HG03575 (cell line): ENCODE measurements around the gene PIAS1.

ENCODE experiments used
- ATAC-seq: cut with Tn5 transposase; IDR thresholded peaks from one replicate; pipeline ENCODE4 v1.9.1; 2021; ENCODE audit not compliant: unreplicated experiment, insufficient number of reproducible peaks, low FRiP score; ENCODE audit errors: extremely low read depth

PIAS1 gene

GRCh38 chr15:68100194-68100593 lies 46.1 kb downstream of the PIAS1 start:
- no peak for ATAC-seq

- no peak for ATAC-seq
Measured at GRCh38 chr15:68103603-68104002, 49.5 kb downstream of the PIAS1 start.

GRCh38 chr15:68106656-68107055 lies 52.5 kb downstream of the PIAS1 start:
- no peak for ATAC-seq

- no peak for ATAC-seq
Measured at GRCh38 chr15:68107142-68107541, 53.0 kb downstream of the PIAS1 start.

GRCh38 chr15:68112706-68113105 lies 58.6 kb downstream of the PIAS1 start:
- no peak for ATAC-seq

GRCh38 chr15:68113273-68113672 lies 59.2 kb downstream of the PIAS1 start:
- ATAC-seq: no peak

- no peak for ATAC-seq
Measured at GRCh38 chr15:68113751-68114150, 59.6 kb downstream of the PIAS1 start.

GRCh38 chr15:68114356-68114755 lies 60.2 kb downstream of the PIAS1 start:
- no peak for ATAC-seq

GRCh38 chr15:68114840-68115239 lies 60.7 kb downstream of the PIAS1 start:
- ATAC-seq: no peak

- no peak for ATAC-seq
Measured at GRCh38 chr15:68124700-68125099, 70.6 kb downstream of the PIAS1 start.

- ATAC-seq: no peak
Measured at GRCh38 chr15:68126396-68126795, 72.3 kb downstream of the PIAS1 start.

GRCh38 chr15:68129072-68129471 lies 75.0 kb downstream of the PIAS1 start:
- ATAC-seq: no peak

GRCh38 chr15:68130851-68131250 lies 76.7 kb downstream of the PIAS1 start:
- ATAC-seq: no peak

GRCh38 chr15:68137096-68137495 lies 83.0 kb downstream of the PIAS1 start:
- ATAC-seq: no peak

GRCh38 chr15:68143129-68143528 lies 89.0 kb downstream of the PIAS1 start:
- ATAC-seq: no peak

- ATAC-seq: no peak
Measured at GRCh38 chr15:68143785-68144184, 89.7 kb downstream of the PIAS1 start.

GRCh38 chr15:68145706-68146105 lies 91.6 kb downstream of the PIAS1 start:
- no peak for ATAC-seq

GRCh38 chr15:68148039-68148438 lies 93.9 kb downstream of the PIAS1 start:
- ATAC-seq: no peak

- no peak for ATAC-seq
Measured at GRCh38 chr15:68149059-68149458, 94.9 kb downstream of the PIAS1 start.

GRCh38 chr15:68150187-68150586 lies 96.1 kb downstream of the PIAS1 start:
- ATAC-seq: no peak

- ATAC-seq: no peak
Measured at GRCh38 chr15:68151277-68151676, 97.2 kb downstream of the PIAS1 start.

GRCh38 chr15:68152342-68152741 lies 98.2 kb downstream of the PIAS1 start:
- ATAC-seq: no peak
